ENCODE data around the gene CPNE6. TPM values are rescaled to one million over a fixed set of nuclear protein-coding genes. Genes with fewer than 3 reads are reported as not detected.
"Not testable (repeated sequence)": the region's sequence is repeated elsewhere in the genome, so short reads cannot be mapped to it uniquely, and the experiment has no call there.

Gene CPNE6
- total and polyA plus RNA-seq, 12 donors, result 0.12 to 0.64 (median 0.41) TPM; not detected in 8

- TF ChIP-seq CTCF (IDR thresholded peaks at IDR 0.05), result no peak
- peaks cover 0 to 14% (median 4%) of the 10 kb centered on the region in 9 donors for H3K4me1 ChIP-seq
- no peaks in the 10 kb centered on the region for H3K36me3 ChIP-seq
- intact Hi-C loops (cut with DNase I), result no loop called here
- ATAC-seq (no peak), DNase-seq (no peak)
- no peak overlapping the region for H3K4me3 ChIP-seq
- H3K27ac ChIP-seq, result no peak overlapping the region
- H3K9me3 ChIP-seq, result no peaks in the 10 kb centered on the region
- H3K27me3 ChIP-seq, result no peaks in the 10 kb centered on the region
- 41 to 53% methylated on average over 2 of the region's 2 CpGs for WGBS, 2 donors
These were observed 30.7 kb upstream of the CPNE6 start for GRCh38 chr14:24040692-24041091.

GRCh38 chr14:24042746-24043145 is 28.6 kb upstream of the CPNE6 start:
- Histone ChIP-seq H3K4me3 (no peak overlapping the region), H3K9me3 (no peaks in the 10 kb centered on the region), H3K27ac (no peak overlapping the region), H3K36me3 (no peaks in the 10 kb centered on the region), H3K27me3 (no peaks in the 10 kb centered on the region), H3K4me1 (peaks cover 0 to 1% (median 0%) of the 10 kb centered on the region in 9 donors)
- intact Hi-C loops (cut with DNase I), result no loop called here
- ATAC-seq (peak in 1 of 8 donors; percentile 47), DNase-seq (no peak)
- no peak for TF ChIP-seq CTCF (IDR thresholded peaks at IDR 0.05)
- WGBS, 2 donors, result 45 to 46% methylated on average over 5 of the region's 5 CpGs

- ATAC-seq; H3K36me3 ChIP-seq; H3K9me3 ChIP-seq; H3K4me3 ChIP-seq; H3K27ac ChIP-seq; intact Hi-C loops (cut with DNase I); DNase-seq: not testable (repeated sequence)
- H3K27me3 ChIP-seq, result peaks cover 0 to 20% (median 0%) of the 10 kb centered on the region in 7 donors
- WGBS, 2 donors, result 72 to 81% methylated on average over 2 of the region's 2 CpGs
- peaks cover 5 to 18% (median 13%) of the 10 kb centered on the region in 9 donors for H3K4me1 ChIP-seq
These were observed 22.4 kb upstream of the CPNE6 start for GRCh38 chr14:24049002-24049401.

GRCh38 chr14:24050753-24051152 is 20.6 kb upstream of the CPNE6 start:
- DNase-seq; H3K4me3 ChIP-seq; ATAC-seq; H3K27ac ChIP-seq; intact Hi-C loops (cut with DNase I); H3K9me3 ChIP-seq; H3K36me3 ChIP-seq: not testable (repeated sequence)
- Histone ChIP-seq H3K4me1 (peaks cover 5 to 18% (median 13%) of the 10 kb centered on the region in 9 donors), H3K27me3 (peaks cover 0 to 20% (median 0%) of the 10 kb centered on the region in 7 donors)
- 76 to 77% methylated on average over 8 of the region's 8 CpGs for WGBS, 2 donors

GRCh38 chr14:24051176-24051788 is 20.1 kb upstream of the CPNE6 start:
- no peak for TF ChIP-seq CTCF (IDR thresholded peaks at IDR 0.05)
- WGBS, 2 donors, result 25 to 29% methylated on average over 20 of the region's 20 CpGs
- H3K4me1 ChIP-seq, result peaks cover 5 to 18% (median 13%) of the 10 kb centered on the region in 9 donors
- peak overlapping the region; percentile 26 to 74 (median 68) for H3K4me3 ChIP-seq
- intact Hi-C loops (cut with DNase I), result no loop called here
- DNase-seq, result no peak
- ATAC-seq, result peak in 4 of 8 donors; percentile 18 to 49 (median 22)
- peak overlapping the region in 7 of 10 donors; percentile 56 to 75 (median 63) for H3K27ac ChIP-seq
- H3K9me3 ChIP-seq, result no peaks in the 10 kb centered on the region
- H3K36me3 ChIP-seq, result no peaks in the 10 kb centered on the region
- H3K27me3 ChIP-seq, result peaks cover 0 to 20% (median 0%) of the 10 kb centered on the region in 7 donors

Data from heart right ventricle (tissue), 16 donors.